SK-N-SH treated with all-trans-retinoic acid at 6 μM for 48 hours (cell line): ENCODE measurements around the gene MARCHF4.
A peak's percentile ranks its signal among the peaks of the same experiment; 100 is the strongest.

Experiments
- ATAC-seq: fragments of 200-7000 bp; cut with Tn5 transposase; 3 replicates; pipeline ENCODE4 v1.9.1; 2020; ENCODE audit warnings: mild to moderate bottlenecking, moderate library complexity
- ARNTL ChIP-seq: fragments of 450-650 bp; formaldehyde crosslinking; IDR thresholded peaks from 2 replicates; pipeline ENCODE4 v1.5.0; 2020; ENCODE audit warnings: low read depth, mild to moderate bottlenecking, moderate library complexity, borderline replicate concordance
- BACH2 ChIP-seq: fragments of 250-450 bp; sonication (Bioruptor Pico); IDR thresholded peaks from 2 replicates; pipeline ENCODE4 v1.9.0; 2021; ENCODE audit warnings: mild to moderate bottlenecking, borderline replicate concordance
- CREB5 ChIP-seq: fragments of 250-450 bp; sonication (Bioruptor Pico); IDR thresholded peaks from 2 replicates; pipeline ENCODE4 v1.5.1; 2020; ENCODE audit warnings: low read depth, mild to moderate bottlenecking, moderate library complexity
- CSDC2 ChIP-seq: fragments of 250-450 bp; sonication (Bioruptor Pico); IDR thresholded peaks from 2 replicates; pipeline ENCODE4 v1.5.0; 2020; ENCODE audit warnings: mild to moderate bottlenecking, moderate library complexity
- ESRRG ChIP-seq: fragments of 250-450 bp; sonication (Bioruptor Pico); IDR thresholded peaks from 2 replicates; pipeline ENCODE4 v1.6.1; 2021; ENCODE audit warnings: mild to moderate bottlenecking
- GLIS3 ChIP-seq: fragments of 250-450 bp; sonication (Bioruptor Pico); IDR thresholded peaks from 2 replicates; pipeline ENCODE4 v1.5.0; 2020; ENCODE audit warnings: mild to moderate bottlenecking, moderate library complexity
- ISL1 ChIP-seq: fragments of 250-450 bp; sonication (Bioruptor Pico); IDR thresholded peaks from 2 replicates; pipeline ENCODE4 v2.1.2; 2022; ENCODE audit warnings: mild to moderate bottlenecking, moderate library complexity
- OSR1 ChIP-seq: fragments of 250-450 bp; sonication (Bioruptor Pico); IDR thresholded peaks from 2 replicates; pipeline ENCODE4 v1.8.0; 2022; ENCODE audit warnings: moderate library complexity, mild to moderate bottlenecking, inconsistent platforms
- PATZ1 ChIP-seq: fragments of 250-450 bp; sonication (Bioruptor Pico); IDR thresholded peaks from 2 replicates; pipeline ENCODE4 v1.8.0; 2020; ENCODE audit warnings: mild to moderate bottlenecking, moderate library complexity, borderline replicate concordance
- PPARA ChIP-seq: fragments of 250-450 bp; sonication (Bioruptor Pico); IDR thresholded peaks from 2 replicates; pipeline ENCODE4 v1.5.0; 2020; ENCODE audit warnings: mild to moderate bottlenecking, borderline replicate concordance
- RARB ChIP-seq: fragments of 250-450 bp; sonication (Bioruptor Pico); IDR thresholded peaks from 2 replicates; pipeline ENCODE4 v1.8.0; 2021; ENCODE audit warnings: mild to moderate bottlenecking, moderate library complexity
- SNAI2 ChIP-seq: fragments of 250-450 bp; sonication (Bioruptor Pico); IDR thresholded peaks from 2 replicates; pipeline ENCODE4 v1.5.0; 2020; ENCODE audit warnings: mild to moderate bottlenecking, moderate library complexity
- TCF4 ChIP-seq: fragments of 250-450 bp; sonication (Bioruptor Pico); IDR thresholded peaks from 2 replicates; pipeline ENCODE4 v1.8.0; 2021; ENCODE audit warnings: mild to moderate bottlenecking, moderate library complexity, borderline replicate concordance
- TOX ChIP-seq: fragments of 250-450 bp; sonication (Bioruptor Pico); IDR thresholded peaks from 2 replicates; pipeline ENCODE4 v1.8.0; 2021; ENCODE audit warnings: mild to moderate bottlenecking, moderate library complexity, borderline replicate concordance
- TSHZ2 ChIP-seq: fragments of 250-450 bp; sonication (Bioruptor Pico); IDR thresholded peaks from 2 replicates; pipeline ENCODE4 v1.5.0; 2020; ENCODE audit warnings: mild to moderate bottlenecking, moderate library complexity
- ZC3H10 ChIP-seq: fragments of 250-450 bp; sonication (Bioruptor Pico); IDR thresholded peaks from 2 replicates; pipeline ENCODE4 v1.5.1; 2021; ENCODE audit warnings: mild to moderate bottlenecking, moderate library complexity
- ZFP3 ChIP-seq: fragments of 250-450 bp; sonication (Bioruptor Pico); IDR thresholded peaks from 2 replicates; pipeline ENCODE4 v1.5.0; 2020; ENCODE audit warnings: mild to moderate bottlenecking, moderate library complexity
- ZFP30 ChIP-seq: fragments of 450-650 bp; formaldehyde crosslinking; IDR thresholded peaks from 2 replicates; pipeline ENCODE4 v1.5.0; 2022; ENCODE audit warnings: mild to moderate bottlenecking, moderate library complexity
- ZNF565 ChIP-seq: fragments of 450-650 bp; formaldehyde crosslinking; conservative IDR thresholded peaks from 2 replicates; pipeline ENCODE4 v1.5.0; 2020; ENCODE audit warnings: low read depth, mild to moderate bottlenecking, moderate library complexity
- ZNF70 ChIP-seq: fragments of 450-650 bp; formaldehyde crosslinking; IDR thresholded peaks from 2 replicates; pipeline ENCODE4 v1.5.0; 2020; ENCODE audit warnings: mild to moderate bottlenecking, moderate library complexity
- ZNF8 ChIP-seq: fragments of 450-650 bp; formaldehyde crosslinking; IDR thresholded peaks from 2 replicates; pipeline ENCODE4 v1.5.0; 2020; ENCODE audit warnings: mild to moderate bottlenecking, moderate library complexity
- TF ChIP-seq, protein P1 (sequence below): fragments of 250-450 bp; sonication (Bioruptor Pico); IDR thresholded peaks from 2 replicates; pipeline ENCODE4 v1.8.0; 2021; ENCODE audit warnings: low read depth, mild to moderate bottlenecking, moderate library complexity, borderline replicate concordance
- TF ChIP-seq, protein P2 (sequence below): fragments of 250-450 bp; sonication (Bioruptor Pico); IDR thresholded peaks from 2 replicates; pipeline ENCODE4 v1.5.1; 2021; ENCODE audit warnings: mild to moderate bottlenecking, moderate library complexity

The MARCHF4 gene

DNA sequence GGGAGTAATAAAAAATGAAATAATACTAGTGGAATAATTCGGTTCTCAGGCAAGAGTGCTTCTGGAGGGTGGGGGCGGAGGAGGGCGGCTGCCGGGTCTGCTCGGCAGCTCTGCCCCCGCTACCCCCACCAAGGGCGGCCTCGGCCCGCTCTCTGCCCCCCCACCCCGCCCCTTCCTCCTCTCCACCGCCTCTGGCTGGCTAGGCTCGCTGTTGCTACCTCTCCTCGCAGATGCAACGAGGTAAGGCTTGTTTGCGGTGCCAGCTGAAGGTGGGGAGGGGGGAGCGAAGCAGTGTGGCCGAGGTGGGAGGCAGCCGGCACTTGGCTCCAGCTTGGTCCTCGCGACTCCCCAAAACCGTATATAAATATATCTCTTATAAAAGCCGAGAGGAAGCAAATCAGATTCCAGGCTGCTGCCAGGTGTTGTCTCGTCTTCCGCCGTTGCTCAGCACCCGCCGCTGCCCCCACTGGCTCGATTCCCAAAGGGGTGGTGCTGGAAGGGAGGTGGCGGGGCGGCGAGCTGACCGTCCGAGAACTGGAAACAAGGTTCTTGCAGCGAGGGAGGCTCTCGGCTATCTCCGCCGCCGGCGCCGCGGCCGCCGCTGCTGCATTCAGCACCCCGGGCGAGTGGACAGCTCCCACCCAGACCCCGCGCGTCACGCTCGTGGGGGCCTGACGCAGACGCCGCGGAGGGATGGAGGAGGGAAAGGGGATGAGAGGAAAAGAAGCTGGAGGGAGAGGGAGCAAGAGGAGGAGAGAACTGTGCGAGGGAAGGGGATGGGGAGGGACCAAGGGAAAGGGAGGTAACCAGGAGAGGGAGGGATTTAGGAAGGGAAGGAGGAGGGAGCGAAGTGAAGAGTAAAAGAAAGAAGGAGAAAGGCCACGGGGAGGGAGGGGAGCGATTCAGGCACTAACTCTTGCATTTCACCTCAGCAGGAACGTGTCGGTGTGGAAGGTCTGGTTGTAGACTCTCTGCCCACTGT is at the start of gene MARCHF4:
TSS of gene MARCHF4 (minus strand) at position 763 of the 982 bp plus-strand sequence. CDS start 2,223 bp downstream, outside the sequence.
- no peak for TF ChIP-seq SNAI2 (CRISPR knock-in tag)
- TF ChIP-seq TSHZ2 (CRISPR knock-in tag) = peak; percentile 83; the same call in 1 of the 2 replicates
- TF ChIP-seq ZFP30 (CRISPR knock-in tag) = no peak
- TF ChIP-seq ISL1 (CRISPR knock-in tag) = 0 out of 2 replicates have a peak, but pooled peaks have one; percentile 15
- peak; percentile 86 for TF ChIP-seq ZFP3 (CRISPR knock-in tag)
- TF ChIP-seq, protein P1, sequence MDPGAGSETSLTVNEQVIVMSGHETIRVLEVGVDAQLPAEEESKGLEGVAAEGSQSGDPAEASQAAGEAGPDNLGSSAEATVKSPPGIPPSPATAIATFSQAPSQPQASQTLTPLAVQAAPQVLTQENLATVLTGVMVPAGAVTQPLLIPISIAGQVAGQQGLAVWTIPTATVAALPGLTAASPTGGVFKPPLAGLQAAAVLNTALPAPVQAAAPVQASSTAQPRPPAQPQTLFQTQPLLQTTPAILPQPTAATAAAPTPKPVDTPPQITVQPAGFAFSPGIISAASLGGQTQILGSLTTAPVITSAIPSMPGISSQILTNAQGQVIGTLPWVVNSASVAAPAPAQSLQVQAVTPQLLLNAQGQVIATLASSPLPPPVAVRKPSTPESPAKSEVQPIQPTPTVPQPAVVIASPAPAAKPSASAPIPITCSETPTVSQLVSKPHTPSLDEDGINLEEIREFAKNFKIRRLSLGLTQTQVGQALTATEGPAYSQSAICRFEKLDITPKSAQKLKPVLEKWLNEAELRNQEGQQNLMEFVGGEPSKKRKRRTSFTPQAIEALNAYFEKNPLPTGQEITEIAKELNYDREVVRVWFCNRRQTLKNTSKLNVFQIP (CRISPR knock-in tag) = no peak
- no peak for TF ChIP-seq PPARA (CRISPR knock-in tag)
- TF ChIP-seq ZNF70 (CRISPR knock-in tag) = peak; percentile 77
- TF ChIP-seq GLIS3 = no peak
- no peak for TF ChIP-seq ZNF565
- no peak for TF ChIP-seq ZNF8 (CRISPR knock-in tag)
- TF ChIP-seq ZC3H10 (CRISPR knock-in tag) = no peak
- 0 out of 2 replicates have a peak, but pooled peaks have one; percentile 29 for TF ChIP-seq OSR1 (CRISPR knock-in tag)
- no peak for TF ChIP-seq ESRRG
- TF ChIP-seq CREB5 (CRISPR knock-in tag) = no peak
- TF ChIP-seq TOX (CRISPR knock-in tag) = no peak
- TF ChIP-seq PATZ1 = no peak
- TF ChIP-seq RARB (CRISPR knock-in tag) = no peak
- TF ChIP-seq, protein P2, sequence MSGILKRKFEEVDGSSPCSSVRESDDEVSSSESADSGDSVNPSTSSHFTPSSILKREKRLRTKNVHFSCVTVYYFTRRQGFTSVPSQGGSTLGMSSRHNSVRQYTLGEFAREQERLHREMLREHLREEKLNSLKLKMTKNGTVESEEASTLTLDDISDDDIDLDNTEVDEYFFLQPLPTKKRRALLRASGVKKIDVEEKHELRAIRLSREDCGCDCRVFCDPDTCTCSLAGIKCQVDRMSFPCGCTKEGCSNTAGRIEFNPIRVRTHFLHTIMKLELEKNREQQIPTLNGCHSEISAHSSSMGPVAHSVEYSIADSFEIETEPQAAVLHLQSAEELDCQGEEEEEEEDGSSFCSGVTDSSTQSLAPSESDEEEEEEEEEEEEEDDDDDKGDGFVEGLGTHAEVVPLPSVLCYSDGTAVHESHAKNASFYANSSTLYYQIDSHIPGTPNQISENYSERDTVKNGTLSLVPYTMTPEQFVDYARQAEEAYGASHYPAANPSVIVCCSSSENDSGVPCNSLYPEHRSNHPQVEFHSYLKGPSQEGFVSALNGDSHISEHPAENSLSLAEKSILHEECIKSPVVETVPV (CRISPR knock-in tag) = no peak
- TF ChIP-seq BACH2 (CRISPR knock-in tag) = no peak
- TF ChIP-seq CSDC2 = peak; percentile 92; the same call in 1 of the 2 replicates
- TF ChIP-seq ARNTL (CRISPR knock-in tag) = no peak
- TF ChIP-seq TCF4 (CRISPR knock-in tag) = no peak
- peak; percentile 71 for ATAC-seq
